GM18907 (cell line): ENCODE results near the gene TCFL5.
A peak's percentile ranks its signal among the peaks of the same experiment; 100 is the strongest.
"Not testable (repeated sequence)": the region's sequence is repeated elsewhere in the genome, so short reads cannot be mapped to it uniquely, and the experiment has no call there.

Experiments
- ATAC-seq: cut with Tn5 transposase; IDR thresholded peaks from one replicate; pipeline ENCODE4 v1.9.1; 2021; ENCODE audit warnings: mild to moderate bottlenecking, moderate library complexity; ENCODE audit not compliant: unreplicated experiment

TCFL5 gene

GRCh38 chr20:62858058-62858830 lies 3.4 kb downstream of the TCFL5 start:
- no peak for ATAC-seq

GRCh38 chr20:62856931-62857619 lies 4.5 kb downstream of the TCFL5 start:
- no peak for ATAC-seq

DNA sequence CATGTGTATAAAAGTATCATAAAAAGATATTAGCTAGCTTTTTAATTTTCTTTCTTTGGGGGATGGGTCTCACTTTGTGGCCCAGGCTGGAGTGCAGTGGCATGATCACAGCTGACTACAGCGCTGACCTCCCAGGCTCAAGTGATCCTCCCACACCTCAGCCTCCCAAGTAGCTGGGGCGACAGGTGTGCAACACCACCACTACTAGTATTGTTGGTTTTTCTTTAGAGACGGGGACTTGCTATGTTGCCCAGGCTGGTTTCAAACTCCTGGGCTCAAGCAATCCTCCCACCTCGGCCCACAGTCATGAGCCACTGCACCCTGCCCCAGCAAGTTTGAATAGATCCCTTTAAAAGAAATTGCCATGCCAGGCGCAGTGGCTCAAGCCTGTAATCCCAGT lies 6.5 kb downstream of the TCFL5 start:
- no peak for ATAC-seq

GRCh38 chr20:62854121-62854520 lies 7.5 kb downstream of the TCFL5 start:
- ATAC-seq: no peak

GRCh38 chr20:62853304-62853703 lies 8.3 kb downstream of the TCFL5 start:
- ATAC-seq: not testable (repeated sequence)

DNA sequence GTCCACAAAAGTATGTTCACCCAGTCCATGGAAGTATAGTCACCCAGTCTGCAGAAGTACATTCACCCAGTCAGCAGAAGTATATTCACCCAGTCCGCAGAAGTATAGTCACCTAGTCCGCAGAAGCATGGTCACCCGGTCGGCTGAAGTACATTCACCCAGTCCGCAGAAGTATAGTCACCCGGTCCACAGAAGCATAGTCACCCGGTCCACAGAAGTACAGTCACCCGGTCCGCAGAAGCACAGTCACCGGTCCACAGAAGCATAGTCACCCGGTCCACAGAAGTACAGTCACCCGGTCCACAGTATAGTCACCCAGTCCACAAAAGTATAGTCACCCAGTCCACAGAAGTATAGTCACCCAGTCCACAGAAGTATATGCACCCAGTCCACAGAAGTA lies 8.8 kb downstream of the TCFL5 start:
- ATAC-seq: no peak

DNA sequence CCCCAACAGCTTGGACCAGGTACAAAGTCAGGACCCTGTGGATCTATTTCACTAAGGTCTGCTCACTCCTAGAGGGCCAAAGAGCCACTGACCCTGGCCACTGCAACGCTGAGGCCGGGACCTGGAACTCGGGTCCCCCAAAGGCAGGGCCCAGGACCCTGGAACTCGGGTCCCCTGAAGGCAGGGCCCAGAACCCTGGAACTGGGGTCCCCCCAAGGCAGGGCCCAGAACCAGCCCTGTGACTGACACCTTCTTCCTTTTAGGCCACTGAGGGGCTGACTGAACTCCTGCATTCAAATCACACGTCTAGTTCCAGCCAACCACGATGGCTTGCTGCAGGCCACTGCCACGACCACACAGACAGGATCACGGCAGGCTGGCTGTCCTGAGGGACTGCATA lies 9.4 kb downstream of the TCFL5 start:
- ATAC-seq: no peak

DNA sequence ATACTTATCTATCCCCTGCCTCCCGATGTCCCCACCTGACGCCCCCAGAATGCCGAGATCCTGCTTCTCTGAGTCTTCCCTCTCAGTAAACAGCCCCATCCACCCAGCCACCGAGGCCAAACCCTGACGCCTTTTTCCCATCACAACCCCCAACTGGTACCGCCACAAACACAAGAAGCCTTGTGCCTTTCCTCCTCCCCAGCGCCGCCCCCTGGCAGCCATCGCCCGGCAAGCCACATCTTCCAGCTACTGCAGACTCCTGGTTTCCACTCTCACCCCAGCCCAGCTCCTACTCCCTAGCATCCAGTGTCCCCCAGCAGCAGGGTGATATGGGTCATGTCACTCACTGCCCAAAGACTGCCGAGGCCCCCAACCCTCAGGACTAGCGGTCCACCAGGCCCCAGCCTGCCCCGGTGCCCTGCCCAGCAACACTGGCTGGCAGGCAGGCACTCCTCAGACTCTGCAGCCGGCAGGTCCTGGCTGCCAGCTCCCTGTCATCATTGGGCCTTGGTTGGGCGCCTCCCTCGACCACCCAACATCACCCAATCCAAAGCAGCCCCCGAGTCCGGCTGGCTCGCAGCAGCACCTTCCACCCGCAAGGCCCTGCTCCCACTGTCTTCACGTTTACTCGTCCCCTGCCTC lies 11.2 kb downstream of the TCFL5 start:
- ATAC-seq: no peak

DNA sequence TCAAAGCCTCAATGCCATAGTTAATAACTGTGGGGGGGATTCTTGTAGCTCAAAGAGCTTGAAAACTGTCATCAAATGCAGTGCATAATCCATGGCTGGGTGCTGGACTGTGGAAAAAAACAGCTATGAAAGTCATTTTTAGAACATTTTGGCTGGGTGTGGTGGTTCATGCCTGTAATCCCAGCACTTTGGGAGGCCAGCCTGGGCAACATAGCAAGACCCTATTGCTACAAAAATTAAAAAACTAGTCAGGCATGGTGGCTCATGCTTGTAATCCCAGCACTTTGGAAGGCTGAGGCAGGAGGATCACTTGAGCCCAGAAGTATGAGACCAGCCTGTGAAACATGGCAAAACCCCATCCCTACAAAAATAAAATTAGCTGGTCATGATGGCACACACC lies 12.2 kb downstream of the TCFL5 start:
- no peak for ATAC-seq

GRCh38 chr20:62848917-62849316 lies 12.7 kb downstream of the TCFL5 start:
- not testable (repeated sequence) for ATAC-seq

DNA sequence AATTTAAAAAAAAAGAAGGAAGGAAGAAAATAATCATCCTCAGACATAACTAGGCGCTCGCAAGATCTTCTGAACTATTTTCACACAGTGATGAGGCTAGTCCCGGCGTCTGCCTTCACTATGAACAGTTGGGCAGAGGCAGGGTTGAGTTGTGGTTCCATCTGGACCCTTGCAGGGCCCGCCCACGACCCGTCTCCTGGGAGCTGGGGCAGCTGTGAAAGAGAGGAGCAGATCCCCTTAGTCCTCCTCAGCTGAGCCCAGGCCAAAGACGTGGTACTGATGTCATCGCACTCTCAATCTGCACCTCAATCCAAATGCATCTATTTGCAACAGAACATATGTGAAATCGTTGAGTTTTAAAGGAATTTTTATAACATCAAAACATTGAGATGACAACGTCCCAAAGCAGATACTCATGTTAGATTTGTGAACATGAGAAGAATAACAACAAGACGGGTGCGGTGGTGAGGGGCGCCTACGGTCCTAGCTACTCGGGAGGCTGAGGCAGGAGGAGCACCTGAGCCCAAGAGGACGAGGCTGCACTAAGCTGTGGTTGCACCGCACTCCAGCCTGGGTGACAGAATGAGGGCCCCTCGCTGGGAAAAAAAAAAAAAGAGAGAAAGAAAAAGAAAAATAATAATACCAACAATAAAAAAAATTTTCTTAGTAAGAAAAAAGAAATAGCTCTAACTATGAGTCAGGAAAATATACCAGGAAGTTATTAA lies 15.3 kb downstream of the TCFL5 start:
- no peak for ATAC-seq

DNA sequence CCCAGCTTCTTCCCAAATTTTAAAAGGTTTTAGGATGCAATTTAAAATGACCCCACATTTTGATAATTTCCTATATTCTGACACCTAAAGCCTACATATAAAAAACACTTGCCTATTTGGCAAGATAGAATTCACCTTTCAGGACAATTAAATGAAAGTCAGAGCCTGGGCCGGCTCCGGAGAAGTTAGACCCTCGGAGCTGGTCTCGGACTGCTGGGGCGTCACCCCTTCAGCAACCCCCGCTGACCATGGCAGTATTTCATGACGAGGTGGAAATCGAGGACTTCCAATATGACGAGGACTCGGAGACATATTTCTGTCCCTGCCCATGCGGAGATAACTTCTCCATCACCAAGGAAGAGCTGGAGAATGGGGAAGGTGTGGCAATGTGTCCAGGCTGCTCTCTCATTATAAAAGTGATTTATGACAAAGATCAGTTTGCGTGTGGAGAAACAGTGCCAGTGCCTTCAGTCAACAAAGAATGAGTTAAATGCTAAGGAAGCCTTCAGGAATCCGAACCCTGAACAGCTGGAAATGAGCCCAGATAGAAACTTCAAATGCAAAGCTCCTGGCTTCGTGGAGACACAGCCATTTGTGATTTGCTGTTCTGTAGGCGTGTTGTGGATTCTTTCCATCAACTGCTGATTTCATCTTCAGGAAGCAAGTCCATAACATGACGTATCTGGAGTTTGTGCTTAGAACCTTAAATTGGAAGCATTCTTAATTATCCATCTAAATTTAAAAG lies 16.0 kb downstream of the TCFL5 start:
- no peak for ATAC-seq

DNA sequence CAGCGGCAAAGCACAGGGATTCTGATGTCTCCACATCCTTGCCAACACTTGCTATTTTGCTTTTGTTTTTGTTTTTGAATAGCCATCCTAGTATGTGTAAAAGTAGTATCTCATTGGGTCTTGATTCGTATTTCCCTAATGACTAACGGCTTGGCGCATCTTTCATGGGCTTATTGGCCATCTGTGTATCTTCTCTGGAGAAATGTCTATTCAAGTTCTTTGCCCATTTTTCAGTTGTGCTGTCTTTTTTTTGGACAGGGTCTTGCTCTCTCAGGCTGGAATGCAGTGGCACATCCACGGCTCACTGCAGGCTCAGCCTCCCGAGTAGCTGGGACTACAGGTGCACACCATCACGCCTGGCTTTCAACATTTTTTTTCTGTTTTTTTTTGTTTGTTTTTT lies 17.4 kb downstream of the TCFL5 start:
- no peak for ATAC-seq

- ATAC-seq: no peak
Observed at GRCh38 chr20:62843656-62844055, 18.0 kb downstream of the TCFL5 start.

DNA sequence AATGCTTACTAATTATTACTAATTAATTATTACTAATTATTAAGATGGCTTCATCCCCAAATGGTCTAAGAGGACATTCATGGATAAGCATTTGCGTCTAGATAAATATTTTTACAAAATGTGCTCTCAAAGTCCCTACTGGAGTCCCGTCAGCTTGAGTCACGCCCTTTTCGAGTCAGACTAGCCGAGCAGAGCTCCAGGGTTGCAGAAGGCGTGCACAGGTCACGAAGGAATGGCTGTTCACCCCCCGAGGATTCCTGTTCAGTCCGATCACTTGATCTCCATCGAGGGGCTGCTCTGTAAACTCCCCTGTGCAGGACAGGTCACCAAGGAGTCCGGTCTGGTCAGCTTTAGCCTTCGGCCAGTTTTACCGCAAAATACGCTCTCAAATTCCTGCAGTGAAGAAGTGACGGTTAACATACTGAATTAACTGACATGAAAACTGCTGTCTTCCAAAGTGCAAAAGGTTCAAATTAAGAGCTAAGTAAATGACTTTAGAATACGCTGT lies 19.9 kb downstream of the TCFL5 start:
- ATAC-seq: no peak

GRCh38 chr20:62840244-62841197 lies 21.1 kb downstream of the TCFL5 start:
- ATAC-seq: no peak

- ATAC-seq: no peak
Observed at GRCh38 chr20:62839816-62840215, 21.8 kb downstream of the TCFL5 start.

DNA sequence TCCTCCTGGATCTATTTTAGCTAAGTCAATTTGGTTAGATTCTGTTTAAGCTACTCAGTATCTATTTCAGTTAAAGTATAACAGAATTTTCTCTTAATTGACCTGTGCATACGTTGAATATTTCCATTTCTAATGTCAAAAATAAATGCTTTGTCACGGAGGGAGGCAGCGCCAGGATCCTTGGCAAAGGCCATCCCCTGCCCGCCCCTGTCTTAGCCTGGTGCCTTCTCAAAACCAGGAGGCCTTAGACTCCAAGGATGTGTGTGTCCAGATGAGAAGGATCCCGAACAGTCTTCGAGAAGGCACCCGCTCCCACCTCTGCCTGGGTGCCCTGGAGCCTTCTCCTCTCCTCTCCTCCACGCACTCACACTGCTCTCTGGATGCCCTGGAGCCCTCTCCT lies 22.4 kb downstream of the TCFL5 start:
- ATAC-seq: no peak

DNA sequence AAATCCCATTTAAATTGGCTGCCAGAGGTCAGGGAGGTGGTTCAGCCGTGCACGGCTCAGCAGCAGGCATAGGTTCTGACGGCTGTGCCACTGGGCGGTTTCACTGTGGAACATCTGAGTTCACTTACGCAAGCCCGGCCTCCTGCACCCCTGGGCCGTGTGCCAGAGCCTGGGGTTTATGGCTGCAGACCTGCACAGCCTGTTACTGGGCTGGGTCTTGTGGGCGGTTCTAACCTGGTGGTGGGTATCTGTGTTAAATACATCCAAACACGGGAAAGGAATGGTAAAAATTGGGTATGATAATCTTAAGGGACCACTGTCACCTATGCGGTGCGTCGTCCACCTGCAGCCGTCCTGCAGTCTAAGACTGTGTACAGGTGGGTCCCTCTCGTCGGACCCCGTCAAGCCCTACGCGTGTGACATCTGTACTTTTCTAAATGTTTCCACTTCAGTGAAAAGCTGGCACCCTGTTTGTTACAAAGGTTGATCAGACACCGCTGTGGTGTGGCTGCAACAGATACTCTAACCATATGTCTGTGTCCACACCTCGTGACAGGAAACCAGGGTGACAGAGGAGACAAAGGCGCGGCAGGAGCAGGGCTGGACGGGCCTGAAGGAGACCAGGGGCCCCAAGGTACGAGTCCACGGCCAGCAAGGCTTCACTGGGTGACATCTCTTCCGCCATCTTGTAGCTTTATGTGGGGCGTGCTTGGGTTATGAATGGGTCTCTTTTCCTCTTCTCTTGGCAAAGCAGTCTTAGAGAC lies 23.3 kb downstream of the TCFL5 start:
- peak; percentile 82 for ATAC-seq
